Activated T-helper 2 cell treated with anti-CD3 and anti-CD28 coated beads, Interferon-gamma antibody, Interleukin-2, Interleukin-4, amounts not matched to agents 10 μg/mL and 5 μg/mL and 100 μg/mL, durations not matched to agents 14 hours and 24 hours and 36 hours (primary cell): ENCODE results near the gene AASS. TPM values are rescaled to one million over a fixed set of nuclear protein-coding genes. Genes with fewer than 3 reads are reported as not detected.
"Not testable (repeated sequence)": the region's sequence is repeated elsewhere in the genome, so short reads cannot be mapped to it uniquely, and the experiment has no call there.

Experiments used
- DNase-seq: peaks from one replicate; pipeline ENCODE4 v3.0.0; 2021; ENCODE audit warnings: low spot score
- H3K27ac Mint-ChIP-seq: one replicate; pipeline ENCODE4 v1.8.0; 2021; ENCODE audit warnings: mixed read lengths
- H3K27me3 Mint-ChIP-seq: one replicate; pipeline ENCODE4 v1.8.0; 2021; ENCODE audit warnings: low read depth, mixed read lengths
- H3K36me3 Mint-ChIP-seq: one replicate; pipeline ENCODE4 v1.8.0; 2021; ENCODE audit warnings: low read depth, mixed read lengths
- H3K4me1 Mint-ChIP-seq: one replicate; pipeline ENCODE4 v1.8.0; 2021; ENCODE audit warnings: low read depth, mixed read lengths
- H3K4me3 Mint-ChIP-seq: one replicate; pipeline ENCODE4 v1.8.0; 2021; ENCODE audit warnings: low read depth, mild to moderate bottlenecking, moderate library complexity, mixed read lengths
- H3K9me3 Mint-ChIP-seq: one replicate; pipeline ENCODE4 v1.8.0; 2021; ENCODE audit warnings: mixed read lengths
- intact Hi-C: fragments of 100-400 bp; cut with micrococcal nuclease; formaldehyde crosslinking; loops from one replicate; pipeline ENCODE4 v1.15.1; 2023
- total RNA-seq: library from RNA; stranded (reverse); gene quantifications from 2 replicates; pipeline ENCODE4 v1.2.3, GENCODE V29; 2022

The AASS gene
- total RNA-seq, 1 donor from 2014 or later, result 1.3 TPM

DNA sequence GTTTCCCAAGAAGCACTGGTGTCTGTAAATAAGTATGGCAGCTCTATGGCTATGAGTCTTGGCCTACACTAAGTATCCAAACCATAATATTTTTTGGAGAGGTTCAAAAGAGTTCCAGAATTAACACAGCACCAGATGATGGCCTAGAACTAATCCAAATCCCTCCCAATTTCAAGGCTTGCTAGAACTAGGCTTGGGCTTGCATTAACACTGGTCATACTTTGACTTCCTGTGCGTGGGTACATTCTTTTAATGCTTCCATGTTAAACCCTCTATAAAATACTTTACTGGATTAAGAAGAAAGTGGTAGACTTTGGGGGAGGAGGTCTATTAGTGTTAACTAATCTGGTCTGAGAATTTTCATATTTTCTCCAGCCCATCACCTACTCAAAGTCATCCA lies 3.1 kb downstream of the AASS start:
- no peak for DNase-seq
- intact Hi-C loops, result no loop called here
- H3K9me3 Mint-ChIP-seq, result no peaks in the 10 kb centered on the region
- H3K36me3 Mint-ChIP-seq, result no peaks in the 10 kb centered on the region
- peaks cover 12% of the 10 kb centered on the region for H3K4me1 Mint-ChIP-seq
- no peak overlapping the region for H3K27ac Mint-ChIP-seq
- peaks cover 34% of the 10 kb centered on the region for H3K27me3 Mint-ChIP-seq
- H3K4me3 Mint-ChIP-seq, result no peak overlapping the region

DNA sequence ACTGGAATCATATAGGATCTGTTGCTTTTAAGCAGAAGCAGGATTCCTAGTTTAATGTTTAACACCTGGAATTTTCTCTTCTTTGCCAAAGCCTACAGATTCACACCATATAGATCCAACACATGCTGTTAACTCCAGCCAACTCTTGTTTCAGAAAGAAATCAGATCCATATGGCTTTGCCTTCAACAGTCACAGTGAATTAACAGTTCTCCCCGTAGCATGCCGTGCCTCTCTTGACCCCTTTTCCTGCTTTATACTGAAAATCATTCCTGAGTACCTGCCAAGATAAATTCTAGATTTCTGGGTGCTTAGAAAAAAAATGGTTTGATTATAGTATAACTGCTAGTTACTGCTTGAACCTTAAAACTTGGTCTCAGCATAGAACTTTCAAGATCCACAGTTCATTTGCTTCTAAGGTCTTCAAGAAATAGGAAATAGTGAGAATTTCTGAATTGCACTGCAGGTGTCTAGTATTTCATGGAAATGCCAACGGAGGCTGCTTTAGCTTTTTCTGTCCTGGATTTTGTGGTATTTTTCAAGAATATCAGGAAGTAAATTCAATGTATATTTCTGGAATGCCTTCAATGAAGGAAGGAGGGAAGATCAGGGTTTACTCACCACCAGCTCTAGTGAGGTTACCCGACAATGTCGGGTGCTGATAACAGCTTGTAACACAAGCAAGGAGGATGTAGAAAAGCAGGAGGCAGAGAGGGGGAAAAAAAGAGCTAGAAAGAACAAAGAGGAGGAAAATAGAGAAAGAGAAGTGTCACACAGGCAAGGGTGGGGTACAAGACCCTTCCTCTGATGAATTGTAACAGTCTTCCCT lies 6.6 kb downstream of the AASS start:
- no peaks in the 10 kb centered on the region for H3K9me3 Mint-ChIP-seq
- no peak for DNase-seq
- H3K27ac Mint-ChIP-seq, result no peak overlapping the region
- intact Hi-C loops, result no loop called here
- peaks cover 3% of the 10 kb centered on the region for H3K4me1 Mint-ChIP-seq
- no peaks in the 10 kb centered on the region for H3K36me3 Mint-ChIP-seq
- H3K4me3 Mint-ChIP-seq, result no peak overlapping the region
- peaks cover 22% of the 10 kb centered on the region for H3K27me3 Mint-ChIP-seq

GRCh38 chr7:122136639-122137245 lies 7.3 kb downstream of the AASS start:
- Mint-ChIP-seq H3K4me1 (peaks cover 3% of the 10 kb centered on the region), H3K36me3 (no peaks in the 10 kb centered on the region), H3K27ac (no peak overlapping the region), H3K9me3 (no peaks in the 10 kb centered on the region), H3K4me3 (no peak overlapping the region), H3K27me3 (peaks cover 16% of the 10 kb centered on the region)
- no peak for DNase-seq
- intact Hi-C loops, result no loop called here

DNA sequence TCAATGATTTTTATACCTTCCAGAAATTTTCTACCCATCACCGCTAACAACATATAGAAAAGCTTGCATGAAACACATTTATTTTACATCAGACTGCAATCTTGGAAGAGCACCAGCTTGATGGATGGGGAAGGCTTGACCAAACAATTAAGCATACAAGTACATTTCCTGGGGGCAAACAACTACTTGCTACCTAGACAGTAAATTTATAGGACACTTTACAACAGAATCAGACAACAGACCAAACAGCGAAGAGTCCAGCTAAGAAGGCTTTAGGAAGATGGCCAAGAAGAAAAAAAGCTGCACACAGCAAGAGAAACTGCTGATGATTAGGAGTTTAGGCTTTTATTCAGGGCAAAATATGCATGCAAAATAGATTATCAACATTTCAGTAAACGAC lies 8.0 kb downstream of the AASS start:
- Mint-ChIP-seq H3K36me3 (no peaks in the 10 kb centered on the region), H3K27me3 (peaks cover 11% of the 10 kb centered on the region), H3K27ac (no peak overlapping the region), H3K9me3 (no peaks in the 10 kb centered on the region), H3K4me1 (peaks cover 3% of the 10 kb centered on the region), H3K4me3 (no peak overlapping the region)
- DNase-seq, result no peak
- intact Hi-C loops, result no loop called here

DNA sequence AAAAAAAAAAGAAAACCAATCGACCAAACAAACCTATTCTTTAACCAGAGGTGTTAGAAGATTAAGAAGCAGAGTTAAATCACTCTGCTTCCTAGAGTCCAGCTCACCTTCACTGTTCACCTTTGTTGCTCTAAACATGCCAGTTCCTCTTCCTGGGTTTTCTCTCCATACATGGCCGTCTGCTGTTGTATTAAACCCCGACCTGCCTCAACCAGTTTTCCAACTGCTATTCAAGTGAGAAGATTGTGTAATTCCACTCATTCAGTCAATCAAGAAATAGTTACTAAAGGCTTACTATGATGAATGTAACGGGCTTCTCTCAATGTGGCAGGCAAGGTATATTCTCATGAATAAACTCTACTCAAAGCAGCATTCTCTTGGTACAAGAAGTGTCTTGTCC lies 8.8 kb downstream of the AASS start:
- Mint-ChIP-seq H3K36me3 (no peaks in the 10 kb centered on the region), H3K27me3 (peaks cover 11% of the 10 kb centered on the region), H3K4me3 (no peak overlapping the region), H3K4me1 (peaks cover 3% of the 10 kb centered on the region), H3K27ac (no peak overlapping the region), H3K9me3 (no peaks in the 10 kb centered on the region)
- DNase-seq, result no peak
- intact Hi-C loops, result no loop called here

DNA sequence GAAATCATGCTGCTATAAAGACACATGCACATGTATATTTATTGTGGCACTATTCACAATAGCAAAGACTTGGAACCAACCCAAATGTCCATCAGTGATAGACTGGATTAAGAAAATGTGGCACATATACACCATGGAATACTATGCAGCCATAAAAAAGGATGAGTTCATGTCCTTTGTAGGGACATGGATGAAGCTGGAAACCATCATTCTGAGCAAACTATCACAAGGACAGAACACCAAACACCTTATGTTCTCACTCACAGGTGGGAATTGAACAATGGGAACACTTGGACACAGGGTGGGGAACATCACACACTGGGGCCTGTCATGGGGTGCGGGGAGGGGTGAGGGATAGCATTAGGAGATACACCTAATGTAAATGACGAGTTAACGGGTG lies 9.3 kb downstream of the AASS start:
- H3K27ac Mint-ChIP-seq, DNase-seq, H3K9me3 Mint-ChIP-seq, H3K4me1 Mint-ChIP-seq, H3K4me3 Mint-ChIP-seq, H3K36me3 Mint-ChIP-seq, intact Hi-C loops: not testable (repeated sequence)
- H3K27me3 Mint-ChIP-seq, result peaks cover 11% of the 10 kb centered on the region

DNA sequence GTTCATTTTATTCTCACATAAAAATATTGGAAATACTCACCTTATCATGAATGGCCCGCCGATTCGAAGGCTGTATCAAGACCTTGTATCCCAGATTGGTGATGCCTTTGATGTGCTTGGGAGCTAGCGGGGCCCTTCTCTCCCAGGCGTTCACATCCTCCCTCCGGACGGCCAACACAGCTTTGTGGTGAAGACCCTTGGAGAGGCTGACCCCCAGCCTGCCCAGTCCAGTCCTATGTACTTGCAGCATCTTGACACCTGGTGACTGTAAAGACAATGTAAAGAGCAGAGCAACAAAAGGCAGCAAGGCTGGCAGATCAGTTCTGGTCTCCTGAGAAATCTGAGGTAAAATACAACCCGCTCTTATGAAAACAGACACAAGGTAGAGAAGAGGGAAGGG lies 10.6 kb downstream of the AASS start:
- H3K36me3 Mint-ChIP-seq, result no peaks in the 10 kb centered on the region
- no peaks in the 10 kb centered on the region for H3K9me3 Mint-ChIP-seq
- H3K27ac Mint-ChIP-seq, result no peak overlapping the region
- no peak for DNase-seq
- H3K27me3 Mint-ChIP-seq, result peaks cover 9% of the 10 kb centered on the region
- intact Hi-C loops, result no loop called here
- H3K4me1 Mint-ChIP-seq, result peaks cover 3% of the 10 kb centered on the region
- no peak overlapping the region for H3K4me3 Mint-ChIP-seq

GRCh38 chr7:122132341-122132740 lies 11.7 kb downstream of the AASS start:
- H3K27ac Mint-ChIP-seq, result no peak overlapping the region
- intact Hi-C loops, result no loop called here
- H3K36me3 Mint-ChIP-seq, result no peaks in the 10 kb centered on the region
- H3K4me3 Mint-ChIP-seq, result no peak overlapping the region
- no peaks in the 10 kb centered on the region for H3K9me3 Mint-ChIP-seq
- H3K27me3 Mint-ChIP-seq, result peaks cover 3% of the 10 kb centered on the region
- no peak for DNase-seq
- H3K4me1 Mint-ChIP-seq, result peaks cover 3% of the 10 kb centered on the region

DNA sequence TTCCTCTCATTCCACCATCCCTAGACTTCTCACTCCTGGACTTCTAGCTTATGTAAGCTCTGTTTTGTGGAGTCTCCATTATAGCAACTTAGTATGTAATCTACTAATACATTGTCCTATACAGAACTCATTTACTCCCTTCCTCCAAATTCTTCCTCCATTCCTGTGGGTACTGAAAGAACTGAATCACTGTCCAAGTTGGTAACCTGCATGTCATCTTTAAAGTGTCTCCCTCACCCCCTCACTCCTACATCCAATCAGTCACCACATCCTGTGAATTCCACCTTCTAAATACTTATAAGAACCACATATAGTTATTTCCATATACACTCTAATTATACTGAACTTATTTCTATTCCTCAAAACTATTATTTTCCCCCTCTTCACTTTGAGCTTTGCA lies 20.3 kb downstream of the AASS start:
- Mint-ChIP-seq H3K27me3 (no peaks in the 10 kb centered on the region), H3K27ac (no peak overlapping the region), H3K36me3 (no peaks in the 10 kb centered on the region), H3K9me3 (no peaks in the 10 kb centered on the region), H3K4me1 (no peaks in the 10 kb centered on the region), H3K4me3 (no peak overlapping the region)
- intact Hi-C loops, result no loop called here
- DNase-seq, result no peak

DNA sequence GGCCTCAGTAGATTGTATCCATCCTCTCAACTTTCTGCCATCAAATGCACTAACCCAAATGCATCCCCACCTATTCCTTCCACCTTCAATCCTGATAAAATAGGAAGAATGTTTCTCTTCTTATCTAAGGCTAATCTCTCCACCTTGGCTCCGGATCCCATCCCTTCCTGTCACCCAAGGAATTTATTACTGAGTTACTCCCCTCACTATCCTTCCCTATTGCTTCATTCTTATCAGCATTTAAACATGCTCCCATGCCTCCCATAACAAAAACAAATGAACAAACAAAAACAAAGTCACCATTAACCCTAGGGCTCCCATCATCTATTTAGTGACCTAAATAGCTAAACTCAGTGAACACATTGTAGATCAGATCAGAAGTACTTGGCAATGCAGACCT lies 25.3 kb downstream of the AASS start:
- intact Hi-C loops, result no loop called here
- no peak for DNase-seq
- H3K27ac Mint-ChIP-seq, result no peak overlapping the region
- no peaks in the 10 kb centered on the region for H3K36me3 Mint-ChIP-seq
- H3K4me1 Mint-ChIP-seq, result no peaks in the 10 kb centered on the region
- H3K9me3 Mint-ChIP-seq, result no peaks in the 10 kb centered on the region
- no peaks in the 10 kb centered on the region for H3K27me3 Mint-ChIP-seq
- H3K4me3 Mint-ChIP-seq, result no peak overlapping the region

GRCh38 chr7:122103064-122103463 lies 41.0 kb downstream of the AASS start:
- no peak for DNase-seq
- no peaks in the 10 kb centered on the region for H3K36me3 Mint-ChIP-seq
- no peak overlapping the region for H3K27ac Mint-ChIP-seq
- H3K27me3 Mint-ChIP-seq, result no peaks in the 10 kb centered on the region
- H3K4me3 Mint-ChIP-seq, result no peak overlapping the region
- H3K4me1 Mint-ChIP-seq, result no peaks in the 10 kb centered on the region
- peaks cover 24% of the 10 kb centered on the region for H3K9me3 Mint-ChIP-seq
- intact Hi-C loops, result no loop called here

GRCh38 chr7:122100021-122100420 lies 44.0 kb downstream of the AASS start:
- no peak for DNase-seq
- H3K4me1 Mint-ChIP-seq, result no peaks in the 10 kb centered on the region
- H3K27me3 Mint-ChIP-seq, result no peaks in the 10 kb centered on the region
- H3K4me3 Mint-ChIP-seq, result no peak overlapping the region
- peaks cover 14% of the 10 kb centered on the region for H3K9me3 Mint-ChIP-seq
- intact Hi-C loops, result no loop called here
- no peak overlapping the region for H3K27ac Mint-ChIP-seq
- H3K36me3 Mint-ChIP-seq, result no peaks in the 10 kb centered on the region

DNA sequence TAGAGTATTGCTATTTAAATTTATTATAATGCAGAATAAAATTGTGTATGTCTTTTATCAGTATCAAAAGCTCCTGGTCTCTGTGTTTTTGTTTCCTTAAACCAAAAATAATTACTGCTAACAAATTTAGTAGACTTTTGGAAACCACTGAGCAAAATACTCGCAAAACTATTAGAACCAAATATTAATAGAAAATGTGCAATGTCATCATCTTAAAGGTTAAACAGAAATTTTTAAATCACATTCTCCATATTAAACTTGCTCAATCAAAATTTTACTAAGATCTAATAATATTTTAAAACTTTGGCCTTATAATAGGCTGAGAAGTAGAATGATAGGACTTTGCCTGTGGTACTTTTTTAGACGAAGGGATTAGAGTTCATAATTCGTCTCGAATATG lies 48.4 kb downstream of the AASS start:
- no peak for DNase-seq
- Mint-ChIP-seq H3K27me3 (no peaks in the 10 kb centered on the region), H3K27ac (no peak overlapping the region), H3K4me1 (no peaks in the 10 kb centered on the region), H3K36me3 (no peaks in the 10 kb centered on the region), H3K9me3 (no peaks in the 10 kb centered on the region), H3K4me3 (no peak overlapping the region)
- intact Hi-C loops, result no loop called here
